Measurements from ENCODE around the gene MTRF1.

GRCh38 chr13:41186481-41186880, 76.9 kb downstream of the MTRF1 start:
- TF ChIP-seq CTCF (IDR thresholded peaks at IDR 0.05), result no peak
- TF ChIP-seq TCF7L2 (IDR thresholded peaks at IDR 0.05; ENCODE audit: low read depth, low read length), result no peak
- no peak for TF ChIP-seq REST (IDR thresholded peaks at IDR 0.05; ENCODE audit: insufficient read depth in 1 of 2, low read depth in 2 of 2, low read length in 1 of 2)

All from Panc1 (cell line).